ENCODE measurements around the gene MLKL.

MLKL gene

GRCh38 chr16:74625500-74626350 is 74.9 kb downstream of the MLKL start:
- H3K36me3 ChIP-seq (ENCODE audit: control insufficient read depth, insufficient read depth, low read length), result peaks cover 33% of the 10 kb centered on the region

GRCh38 chr16:74623839-74624235 is 76.8 kb downstream of the MLKL start:
- Histone ChIP-seq H3K4me3 (ENCODE audit: low read length) (no peak overlapping the region), H3K27me3 (ENCODE audit: control insufficient read depth, insufficient read depth, low read length) (no peaks in the 10 kb centered on the region), H3K4me1 (ENCODE audit: control insufficient read depth, insufficient read depth, low read length) (no peaks in the 10 kb centered on the region), H3K27ac (ENCODE audit: low read length) (no peak overlapping the region), H3K36me3 (ENCODE audit: control insufficient read depth, insufficient read depth, low read length) (peaks cover 25% of the 10 kb centered on the region), H3K9me3 (ENCODE audit: control insufficient read depth, insufficient read depth, low read length) (no peaks in the 10 kb centered on the region)
- no CpG with 5 or more reads among the region's 6 CpGs for WGBS (ENCODE audit: insufficient coverage, insufficient read length)
- no peak for DNase-seq (ENCODE audit: low read depth, low spot score)

More at GRCh38 chr16:74625500-74626350, 74.9 kb downstream of the MLKL start:
- Histone ChIP-seq H3K27me3 (ENCODE audit: control insufficient read depth, insufficient read depth, low read length) (no peaks in the 10 kb centered on the region), H3K27ac (ENCODE audit: low read length) (no peak overlapping the region), H3K4me3 (ENCODE audit: low read length) (no peak overlapping the region), H3K4me1 (ENCODE audit: control insufficient read depth, insufficient read depth, low read length) (no peaks in the 10 kb centered on the region), H3K9me3 (ENCODE audit: control insufficient read depth, insufficient read depth, low read length) (no peaks in the 10 kb centered on the region)
- no CpG with 5 or more reads among the region's 14 CpGs for WGBS (ENCODE audit: insufficient coverage, insufficient read length)
- DNase-seq (ENCODE audit: low read depth, low spot score), result no peak

DNA sequence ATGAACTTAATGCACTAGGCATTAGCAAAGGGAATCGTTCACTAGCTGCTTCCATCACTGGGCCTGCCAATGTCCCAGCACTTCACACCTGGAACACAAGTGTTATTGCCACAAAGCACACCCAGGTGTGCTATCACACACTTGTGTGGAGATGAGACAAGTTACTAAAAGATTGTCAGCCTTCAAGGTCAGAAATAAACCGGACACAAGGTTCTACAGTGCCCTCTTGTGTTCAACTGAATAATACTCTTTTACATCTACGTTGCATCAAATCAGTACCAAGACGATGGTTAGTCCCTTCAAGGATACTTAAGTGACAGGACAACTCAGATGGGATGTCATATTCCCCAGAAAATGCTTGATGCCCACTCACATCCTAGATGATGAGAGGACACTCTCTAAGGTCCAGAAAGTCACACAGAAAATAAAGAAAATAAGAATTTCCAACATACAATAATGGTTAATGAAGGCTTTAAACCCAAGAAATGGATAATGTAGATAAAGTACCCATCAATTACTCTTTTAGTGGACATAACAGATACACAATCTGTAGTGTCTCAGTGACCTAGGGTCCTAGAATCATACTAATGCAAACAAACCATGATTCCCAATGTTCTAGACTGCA is 77.3 kb downstream of the MLKL start:
- Histone ChIP-seq H3K9me3 (ENCODE audit: control insufficient read depth, insufficient read depth, low read length) (no peaks in the 10 kb centered on the region), H3K27ac (ENCODE audit: low read length) (no peak overlapping the region), H3K36me3 (ENCODE audit: control insufficient read depth, insufficient read depth, low read length) (peaks cover 23% of the 10 kb centered on the region), H3K27me3 (ENCODE audit: control insufficient read depth, insufficient read depth, low read length) (no peaks in the 10 kb centered on the region), H3K4me1 (ENCODE audit: control insufficient read depth, insufficient read depth, low read length) (no peaks in the 10 kb centered on the region), H3K4me3 (ENCODE audit: low read length) (no peak overlapping the region)
- whole genome bisulfite sequencing (ENCODE audit: insufficient coverage, insufficient read length), result no CpG with 5 or more reads among the region's 4 CpGs
- DNase-seq (ENCODE audit: low read depth, low spot score), result no peak

DNA sequence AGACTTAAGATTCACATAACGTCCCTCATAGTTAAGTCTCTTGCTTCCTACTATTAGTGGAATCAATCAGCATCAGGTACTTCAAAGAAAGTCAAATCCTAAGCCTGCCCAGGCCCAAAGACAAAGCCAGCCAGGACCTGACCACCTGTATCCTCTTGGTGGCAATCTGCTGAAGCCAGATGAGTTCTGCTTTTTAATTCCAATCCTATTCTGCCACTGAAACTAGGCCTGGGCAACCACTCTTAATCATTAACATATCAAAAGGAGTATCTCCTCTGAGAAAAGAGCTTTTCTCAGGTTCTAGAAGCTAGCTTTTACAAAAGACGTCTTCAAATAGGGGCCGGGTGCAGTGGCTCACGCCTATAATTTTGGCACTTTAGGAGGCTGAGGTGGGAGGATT is 78.7 kb downstream of the MLKL start:
- no peak overlapping the region for H3K4me3 ChIP-seq (ENCODE audit: low read length)
- no peaks in the 10 kb centered on the region for H3K4me1 ChIP-seq (ENCODE audit: control insufficient read depth, insufficient read depth, low read length)
- no peak for DNase-seq (ENCODE audit: low read depth, low spot score)
- WGBS (ENCODE audit: insufficient coverage, insufficient read length), result no CpG with 5 or more reads among the region's 4 CpGs
- no peak overlapping the region for H3K27ac ChIP-seq (ENCODE audit: low read length)
- peaks cover 11% of the 10 kb centered on the region; the same call in 1 of the 2 replicates for H3K36me3 ChIP-seq (ENCODE audit: control insufficient read depth, insufficient read depth, low read length)
- no peaks in the 10 kb centered on the region for H3K27me3 ChIP-seq (ENCODE audit: control insufficient read depth, insufficient read depth, low read length)
- no peaks in the 10 kb centered on the region for H3K9me3 ChIP-seq (ENCODE audit: control insufficient read depth, insufficient read depth, low read length)
